Measurements from ENCODE around the gene PARN.

DNA sequence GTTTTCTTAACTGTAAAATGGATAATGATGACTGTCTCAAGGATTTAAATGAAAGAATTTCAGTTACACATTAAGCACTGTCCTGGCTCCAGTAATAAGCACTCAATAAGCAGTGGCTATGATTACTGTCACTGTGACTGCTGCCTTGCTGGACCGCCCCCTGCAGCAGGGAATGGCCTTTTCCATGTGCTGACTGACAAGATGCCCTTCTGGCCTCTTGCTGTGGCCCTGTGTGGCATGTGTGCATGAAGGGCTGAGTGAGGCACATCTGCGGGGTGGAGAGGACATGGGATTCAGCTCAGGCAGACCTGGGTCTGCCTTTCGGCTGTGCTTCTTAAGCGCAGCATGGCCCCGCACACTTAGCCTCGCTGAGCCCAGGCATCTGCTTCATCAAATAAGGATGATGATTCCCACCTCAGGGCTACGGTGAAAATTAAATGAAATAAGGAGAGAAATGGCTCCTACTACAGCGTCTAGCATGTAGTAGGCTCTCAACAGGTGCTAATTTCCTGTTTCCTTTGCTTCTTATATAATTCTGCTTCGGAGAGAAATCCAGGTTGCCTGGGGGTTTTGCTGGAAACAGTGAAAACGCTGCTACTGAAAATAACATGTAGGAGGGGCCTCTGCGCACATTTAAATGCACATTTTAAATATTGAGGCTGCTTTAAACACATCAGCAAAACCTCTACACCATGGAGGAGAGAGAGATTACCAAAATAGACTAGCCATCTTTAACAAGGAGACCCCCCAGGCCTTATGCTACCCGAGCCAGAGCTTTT, 183.9 kb downstream of the PARN start:
- TF ChIP-seq, protein P1, sequence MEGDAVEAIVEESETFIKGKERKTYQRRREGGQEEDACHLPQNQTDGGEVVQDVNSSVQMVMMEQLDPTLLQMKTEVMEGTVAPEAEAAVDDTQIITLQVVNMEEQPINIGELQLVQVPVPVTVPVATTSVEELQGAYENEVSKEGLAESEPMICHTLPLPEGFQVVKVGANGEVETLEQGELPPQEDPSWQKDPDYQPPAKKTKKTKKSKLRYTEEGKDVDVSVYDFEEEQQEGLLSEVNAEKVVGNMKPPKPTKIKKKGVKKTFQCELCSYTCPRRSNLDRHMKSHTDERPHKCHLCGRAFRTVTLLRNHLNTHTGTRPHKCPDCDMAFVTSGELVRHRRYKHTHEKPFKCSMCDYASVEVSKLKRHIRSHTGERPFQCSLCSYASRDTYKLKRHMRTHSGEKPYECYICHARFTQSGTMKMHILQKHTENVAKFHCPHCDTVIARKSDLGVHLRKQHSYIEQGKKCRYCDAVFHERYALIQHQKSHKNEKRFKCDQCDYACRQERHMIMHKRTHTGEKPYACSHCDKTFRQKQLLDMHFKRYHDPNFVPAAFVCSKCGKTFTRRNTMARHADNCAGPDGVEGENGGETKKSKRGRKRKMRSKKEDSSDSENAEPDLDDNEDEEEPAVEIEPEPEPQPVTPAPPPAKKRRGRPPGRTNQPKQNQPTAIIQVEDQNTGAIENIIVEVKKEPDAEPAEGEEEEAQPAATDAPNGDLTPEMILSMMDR (IDR thresholded peaks at IDR 0.05): no peak
- TF ChIP-seq POLR2A (IDR thresholded peaks at IDR 0.05) (no peak), POLR2AphosphoS5 (IDR thresholded peaks at IDR 0.05) (no peak)

All from breast epithelium (tissue), 3 donors.